8988T (cell line): ENCODE results near the gene PLAAT1.

Source experiments
- DNase-seq: peaks from one replicate; pipeline ENCODE4 v3.0.0; 2011

Gene PLAAT1

DNA sequence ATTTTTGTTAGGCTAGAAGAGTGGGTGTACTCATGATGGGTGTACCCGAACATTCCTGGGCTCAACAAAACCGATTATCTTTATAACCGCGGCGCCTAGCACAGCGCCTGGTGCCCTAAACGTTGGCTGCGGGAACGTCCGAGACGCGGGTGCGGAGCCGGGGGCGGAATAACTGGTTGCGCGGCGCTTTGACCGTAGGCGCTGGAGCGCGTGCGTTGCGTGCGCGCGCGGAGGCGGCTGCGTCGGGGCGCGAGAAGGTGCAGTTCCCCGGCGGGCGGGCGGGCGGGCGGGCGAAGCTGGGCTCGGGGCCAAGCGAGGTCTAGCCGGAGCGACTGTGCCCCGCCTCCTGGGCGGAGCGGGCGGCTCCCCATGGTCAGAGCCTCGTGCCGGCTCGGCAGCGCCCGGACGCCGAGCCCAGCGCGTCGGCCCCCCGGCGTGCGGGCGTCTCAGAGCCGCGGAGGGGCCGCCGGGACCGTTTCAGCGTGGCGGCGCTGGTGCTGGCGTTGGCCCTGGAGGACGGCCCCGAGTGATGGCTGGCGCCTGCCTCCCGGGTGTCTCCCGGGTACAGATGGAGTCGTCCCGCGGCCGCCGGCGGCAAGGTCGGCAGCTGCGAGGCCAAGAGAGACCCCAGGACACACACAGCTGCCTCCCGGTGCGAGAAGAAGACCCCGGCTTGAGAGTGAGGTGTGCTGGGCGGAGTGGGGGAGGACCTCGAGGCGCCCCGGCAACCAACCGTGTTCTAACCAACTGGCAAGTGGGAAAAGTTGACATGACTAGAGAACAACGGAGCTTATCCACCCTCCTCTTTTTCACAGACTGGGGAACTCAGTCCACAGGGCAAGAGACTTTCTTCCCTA is at the start of gene PLAAT1:
Gene PLAAT1, plus strand, starts transcription at position 373 of the 857 bp plus-strand sequence. CDS start 14,429 bp downstream, outside the sequence.
- peak; percentile 93 for DNase-seq

DNA sequence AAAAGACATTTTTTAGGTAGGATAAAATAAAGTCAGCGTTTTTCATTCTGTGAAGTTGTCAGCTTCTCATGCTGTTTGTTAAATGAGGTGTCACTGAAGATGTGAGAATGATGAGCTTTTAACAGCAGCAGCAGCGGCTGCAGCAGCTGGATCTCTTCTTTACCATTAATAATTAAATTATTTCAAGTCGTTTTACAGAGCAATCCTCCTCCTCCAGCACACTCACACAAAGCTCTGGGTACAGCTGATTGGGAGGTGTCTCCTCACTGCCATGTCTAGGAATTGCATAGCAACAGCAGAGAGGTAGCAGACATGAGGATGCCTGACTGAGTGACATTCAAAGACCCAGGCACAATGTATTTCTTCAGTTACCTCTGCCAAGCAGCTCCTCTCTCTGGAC is 46.7 kb upstream of the PLAAT1 start:
- no peak for DNase-seq

DNA sequence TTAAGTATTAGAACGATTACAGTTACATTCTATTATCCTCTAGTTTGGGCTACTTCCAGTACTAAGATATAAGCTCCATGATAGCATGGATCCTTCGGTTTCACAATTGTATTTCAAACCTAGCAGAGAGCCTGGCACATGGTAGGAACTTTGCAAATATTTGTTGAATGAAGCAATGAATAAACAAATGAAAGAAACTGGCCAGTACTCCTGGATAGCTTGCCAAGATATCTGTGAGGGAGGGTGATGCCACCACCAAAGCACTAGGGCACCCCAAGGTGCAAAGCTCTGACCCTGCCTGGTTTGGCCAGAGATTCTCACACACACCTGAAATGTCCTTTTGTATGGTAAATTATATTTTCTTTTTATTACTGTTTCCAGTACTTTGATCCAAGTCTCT is 44.3 kb upstream of the PLAAT1 start:
- no peak for DNase-seq

DNA sequence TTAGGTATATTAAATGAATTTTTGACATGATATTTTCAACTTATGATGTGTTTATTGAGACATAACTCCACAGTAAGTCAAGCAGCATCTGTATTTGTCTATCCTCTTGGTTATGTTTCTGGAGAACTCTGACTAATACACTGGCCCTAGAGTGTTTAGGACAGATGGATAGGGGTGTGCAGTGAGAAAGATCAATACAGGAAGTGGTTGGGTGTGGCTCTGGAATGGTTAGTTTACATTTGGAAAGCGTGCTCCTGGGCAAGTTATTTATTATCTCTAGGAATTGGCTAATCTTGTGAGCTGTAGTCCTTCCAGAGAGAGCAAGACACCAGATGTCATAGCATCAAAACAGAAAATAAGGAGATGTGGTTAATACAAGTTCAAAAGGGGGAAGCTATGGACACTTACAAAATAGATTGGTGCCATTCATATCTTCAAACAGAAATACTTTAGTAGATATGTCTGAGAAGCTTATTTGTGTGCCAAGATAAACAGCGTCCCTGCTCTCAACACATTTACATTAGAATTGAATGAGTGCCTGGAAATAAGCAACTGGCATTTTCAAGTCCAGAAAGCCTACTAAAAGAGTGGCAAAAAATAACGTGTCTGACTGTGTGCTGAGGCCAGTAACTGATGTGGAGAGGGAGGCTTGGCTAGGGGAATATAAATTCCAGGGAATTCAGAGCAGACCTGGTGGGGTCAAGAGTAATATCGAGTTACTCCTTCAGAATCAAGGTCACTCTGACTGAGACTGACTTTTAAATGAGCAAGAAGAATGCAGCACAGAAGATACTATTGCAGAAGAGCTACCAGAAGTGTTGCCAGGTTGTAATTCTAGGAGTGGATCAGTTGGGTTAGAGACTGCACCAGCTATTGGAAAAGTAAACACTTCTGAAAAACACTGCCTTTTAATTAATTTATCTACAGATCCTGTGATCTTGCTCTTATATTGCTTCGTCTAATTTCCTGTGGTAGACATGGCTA is 33.4 kb upstream of the PLAAT1 start:
- DNase-seq, result no peak

DNA sequence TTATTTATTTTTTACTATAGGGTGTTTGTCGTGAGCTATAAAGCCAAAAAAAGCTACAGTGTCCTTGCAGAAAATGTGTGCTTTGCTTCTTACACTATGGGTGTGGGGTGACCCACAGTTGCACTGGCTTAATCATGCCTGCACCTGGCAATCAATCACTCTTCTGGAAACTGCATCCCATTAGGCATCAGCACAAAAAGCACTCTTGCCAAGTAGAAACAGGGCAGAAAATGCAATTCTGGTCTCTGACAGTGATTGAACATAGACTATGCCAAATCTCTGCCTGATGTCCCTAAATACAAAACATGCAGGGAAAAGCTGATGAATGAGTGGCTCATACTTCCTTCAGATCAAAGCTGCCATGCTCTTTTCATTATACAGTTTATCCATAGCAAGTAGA is 30.4 kb upstream of the PLAAT1 start:
- DNase-seq, result no peak

DNA sequence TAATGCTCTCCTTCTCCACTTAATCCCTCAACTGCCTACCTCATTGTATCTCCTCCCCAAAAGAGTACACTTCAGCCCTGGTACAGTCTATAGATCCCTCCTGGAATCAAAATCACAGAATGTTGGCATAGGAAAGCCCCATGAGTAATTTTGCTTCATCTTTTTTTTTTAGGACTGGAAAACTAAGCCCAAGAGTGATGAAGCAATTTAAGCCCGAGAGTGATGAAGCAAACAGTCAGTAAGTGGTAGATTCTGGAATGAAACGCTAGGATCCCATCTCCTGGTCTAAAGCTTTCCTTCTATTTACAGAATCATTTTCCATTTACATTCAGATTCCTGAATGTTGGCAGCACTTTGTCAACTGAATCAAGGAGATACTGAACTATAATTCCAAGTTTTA is 29.8 kb upstream of the PLAAT1 start:
- no peak for DNase-seq

DNA sequence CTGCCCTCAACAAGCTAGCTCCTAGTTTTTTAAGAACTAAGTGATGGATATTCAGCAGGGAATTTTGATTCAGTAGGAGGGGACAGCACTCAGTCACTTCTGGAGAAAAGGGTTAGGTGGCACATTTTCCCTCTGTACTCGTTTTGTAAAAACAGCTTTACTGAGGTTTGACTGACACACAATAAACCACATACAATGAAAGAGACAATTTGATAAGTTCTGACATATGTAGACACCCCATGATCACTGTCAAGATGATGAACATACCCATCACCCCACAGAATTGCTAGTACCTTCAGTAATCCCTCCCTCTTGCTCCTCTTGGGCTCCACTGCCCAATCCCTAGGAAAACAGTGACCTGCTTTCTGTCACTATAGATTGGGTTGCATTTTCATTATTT is 29.0 kb upstream of the PLAAT1 start:
- DNase-seq, result no peak

- DNase-seq, result no peak
Measured at GRCh38 chr3:193212844-193213243, 28.2 kb upstream of the PLAAT1 start.

DNA sequence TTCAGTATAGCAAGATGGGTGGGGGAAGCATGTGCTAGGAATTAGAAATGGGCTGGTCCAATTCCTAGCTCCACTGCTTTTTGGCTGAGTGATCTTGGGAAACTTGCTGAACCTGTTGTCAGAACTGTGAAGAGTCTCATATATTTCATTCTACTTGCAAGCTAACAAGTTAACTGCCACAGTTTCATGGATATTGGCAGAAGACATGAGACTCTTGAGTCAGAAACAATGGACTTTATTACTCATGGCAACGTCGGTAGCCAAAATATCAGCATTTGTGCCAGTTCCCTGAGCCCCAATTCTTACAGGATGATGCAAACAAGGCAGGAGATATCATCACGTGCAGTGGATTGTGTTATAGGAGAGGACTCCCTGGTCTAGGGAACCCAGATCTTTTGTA is 26.6 kb upstream of the PLAAT1 start:
- no peak for DNase-seq

DNA sequence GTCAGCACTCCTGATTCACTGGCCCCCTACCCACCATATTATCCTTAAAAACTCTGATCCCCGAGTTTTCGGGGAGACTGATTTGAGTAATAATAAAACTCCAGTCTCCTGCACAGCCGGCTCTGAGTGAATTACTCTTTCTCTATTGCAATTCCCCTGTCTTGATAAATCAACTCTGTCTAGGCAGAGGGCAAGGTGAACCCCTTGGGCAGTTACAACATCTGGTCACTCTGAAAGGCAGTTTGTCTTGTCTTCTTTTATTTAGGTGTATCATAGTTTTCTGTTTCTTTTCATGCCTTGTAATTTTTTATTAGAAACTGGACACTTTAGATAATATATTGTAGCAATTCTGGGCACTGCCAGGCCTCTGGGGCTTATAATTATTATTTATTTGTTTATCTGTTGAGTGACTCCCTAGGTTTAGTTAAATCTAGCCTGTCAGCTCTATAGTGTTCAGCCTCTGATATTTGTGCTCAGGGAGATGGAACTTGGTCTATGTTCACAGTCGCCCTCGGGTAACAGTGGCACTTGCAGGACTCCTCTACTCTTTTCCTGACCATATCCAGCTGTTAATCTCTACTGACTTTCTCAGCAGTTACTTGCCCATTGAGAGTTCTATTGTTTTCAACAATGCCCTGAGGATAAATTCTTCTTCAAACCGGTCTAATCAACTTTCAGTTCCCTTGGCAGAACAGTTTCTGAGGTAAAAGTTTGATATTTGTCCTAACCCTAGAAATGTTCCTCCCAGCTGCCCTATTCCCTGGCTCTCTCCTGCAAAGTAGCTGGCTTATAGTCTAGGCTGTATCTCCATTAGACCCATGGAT is 15.5 kb upstream of the PLAAT1 start:
- DNase-seq, result no peak

DNA sequence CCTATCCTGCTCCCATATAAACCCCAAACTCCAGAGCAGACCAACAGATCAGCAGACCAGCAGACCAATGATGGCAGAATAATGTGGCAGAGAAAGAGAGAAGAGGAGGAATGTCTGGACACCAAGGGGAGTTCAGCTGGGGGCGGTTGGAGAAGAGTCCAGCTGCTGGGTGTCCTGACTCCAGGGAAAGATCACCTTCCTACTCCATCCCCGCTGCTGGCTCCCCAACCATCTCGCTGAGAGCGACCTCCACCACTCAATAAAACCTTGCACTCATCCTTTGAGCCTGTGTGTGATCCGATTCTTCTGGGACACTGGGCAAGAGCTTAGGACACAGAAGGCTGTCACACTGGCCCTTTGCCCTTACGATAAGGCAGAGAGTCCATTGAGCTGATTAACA is 12.8 kb upstream of the PLAAT1 start:
- no peak for DNase-seq

GRCh38 chr3:193229851-193230420 is 11.1 kb upstream of the PLAAT1 start:
- no peak for DNase-seq

DNA sequence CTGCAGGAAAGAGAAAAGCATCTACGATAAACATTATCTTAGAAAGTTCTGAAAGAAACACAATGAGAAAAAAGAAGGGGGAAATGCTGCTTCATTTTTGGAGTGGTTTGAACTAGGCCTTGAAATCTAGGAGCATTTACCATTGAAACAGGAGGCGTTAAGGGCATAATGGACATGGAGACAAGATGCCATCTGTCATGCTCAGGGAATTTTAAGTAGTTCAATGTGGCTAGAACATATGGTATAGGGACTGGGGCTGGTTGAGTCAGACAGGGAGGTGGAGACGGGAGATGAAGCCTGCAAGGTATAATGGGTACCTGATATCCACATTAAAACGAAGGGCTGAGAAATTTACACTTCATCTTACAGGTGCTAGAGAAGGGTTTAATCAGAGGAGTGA is 10.4 kb upstream of the PLAAT1 start:
- no peak for DNase-seq

GRCh38 chr3:193231201-193231600 is 9.8 kb upstream of the PLAAT1 start:
- no peak for DNase-seq

DNA sequence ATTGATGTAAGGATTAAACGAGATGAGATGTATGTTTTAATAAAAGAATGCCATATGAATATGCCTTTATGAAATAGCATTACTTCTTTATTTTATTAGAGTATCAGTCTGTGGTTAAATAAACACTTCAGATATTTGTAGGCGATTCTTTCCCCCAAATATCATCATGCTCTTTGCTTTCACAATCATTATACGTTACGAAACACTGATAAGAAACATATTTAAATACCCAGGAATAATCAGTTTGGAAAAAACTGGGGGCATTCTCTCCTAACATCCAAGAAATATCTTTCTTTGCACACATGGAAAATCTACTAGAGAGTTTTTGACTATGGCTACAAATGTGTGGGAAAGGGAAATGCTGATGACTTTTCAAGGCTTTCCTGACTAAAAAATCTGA is 4.4 kb upstream of the PLAAT1 start:
- DNase-seq, result no peak

DNA sequence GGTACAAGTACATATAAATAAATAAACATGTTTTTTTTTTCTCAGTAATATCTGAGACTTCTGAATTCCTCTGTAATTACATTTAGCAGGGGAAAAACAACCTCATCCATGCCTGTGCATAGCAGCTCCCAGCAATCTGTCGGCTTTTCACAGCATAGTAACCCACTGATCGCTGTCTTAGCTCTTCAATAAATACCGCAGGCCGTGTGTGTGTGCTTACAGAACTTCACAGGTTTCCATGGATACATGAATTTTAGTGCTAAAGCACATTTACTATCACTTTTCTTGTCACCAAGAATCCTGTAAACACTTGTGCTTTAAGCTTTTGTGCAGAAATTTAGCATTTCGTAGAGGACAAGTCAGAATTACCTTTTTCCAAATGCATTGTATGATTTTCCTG is 4.0 kb upstream of the PLAAT1 start:
- DNase-seq, result no peak

DNA sequence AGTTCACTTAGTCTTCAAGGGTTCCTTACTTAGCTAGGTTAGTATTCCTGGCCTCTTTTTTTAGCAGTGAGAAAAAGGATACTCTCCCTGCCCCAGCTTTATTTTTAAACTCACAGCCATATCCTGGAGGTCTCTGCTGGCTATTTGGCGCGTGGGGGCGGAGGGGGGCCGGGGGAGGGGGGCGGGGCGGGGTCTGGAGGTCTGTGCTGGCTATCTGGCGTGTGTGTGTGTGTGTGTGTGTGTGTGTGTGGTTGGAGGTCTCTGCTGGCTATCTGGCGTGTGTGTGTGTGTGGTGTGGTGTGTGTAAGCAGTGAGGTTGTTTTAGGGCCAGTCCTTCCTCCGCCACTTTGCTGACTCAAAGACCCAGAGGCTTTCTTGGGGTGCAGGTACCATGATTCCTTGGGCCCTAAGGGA is 579 bp upstream of the PLAAT1 start:
- no peak for DNase-seq

- DNase-seq, result no peak
Measured at GRCh38 chr3:193241716-193242115, 694 bp downstream of the PLAAT1 start.

DNA sequence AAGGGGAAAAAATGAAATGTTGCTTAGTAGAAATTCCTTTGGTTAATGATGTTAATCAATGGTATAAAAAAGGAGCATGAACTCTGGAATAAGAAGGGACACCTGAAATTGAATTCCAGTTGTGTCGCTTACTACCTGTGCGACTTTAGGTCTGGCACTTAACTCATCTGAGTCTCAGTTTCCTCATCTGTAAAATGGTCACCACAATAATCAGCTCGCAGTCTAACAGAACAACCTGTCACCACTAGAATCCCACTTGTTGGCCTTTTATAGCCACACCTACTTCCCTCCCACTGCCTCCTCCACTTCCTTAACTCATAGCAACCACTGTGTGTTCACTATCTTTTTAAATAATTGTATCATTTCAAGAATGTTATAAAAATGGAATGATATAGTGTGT is 2.5 kb downstream of the PLAAT1 start:
- DNase-seq, result no peak

DNA sequence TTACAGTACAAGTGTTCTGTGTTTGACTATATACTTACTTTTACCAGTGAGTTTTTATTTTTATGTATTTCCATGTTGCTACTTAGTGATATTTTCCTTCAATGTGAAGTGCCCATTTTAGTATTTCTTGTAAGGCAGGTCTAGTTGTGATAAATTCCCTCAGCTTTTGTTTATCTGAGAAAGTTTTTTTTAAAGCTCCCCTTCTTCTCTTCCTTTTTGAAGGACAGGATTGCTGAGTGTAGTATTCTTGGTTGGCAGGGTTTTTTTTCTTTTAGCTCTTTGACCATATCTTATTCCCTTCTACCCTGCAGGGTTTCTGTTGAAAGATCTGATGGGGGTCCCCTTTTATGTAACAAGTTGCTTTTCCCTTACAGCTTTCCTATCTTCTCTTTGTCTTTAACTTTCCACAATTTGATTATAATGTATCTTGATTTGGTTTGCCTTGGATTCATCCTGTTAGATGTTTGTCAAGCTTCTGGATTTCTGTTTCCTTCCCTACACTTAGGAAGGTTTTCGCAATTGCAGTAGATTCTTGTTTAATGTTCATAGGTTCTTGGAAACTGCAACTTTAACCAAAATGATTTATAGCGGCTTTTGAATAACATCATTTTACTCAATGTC is 7.9 kb downstream of the PLAAT1 start:
- DNase-seq, result no peak

- no peak for DNase-seq
Measured at GRCh38 chr3:193250492-193250891, 9.5 kb downstream of the PLAAT1 start.
